Neural progenitor cell (in vitro differentiated cells): Measurements from ENCODE around the gene DNASE1L3.

Experiments used
- EZH2 ChIP-seq: fragments of 200-600 bp; sonication (generic); IDR thresholded peaks from 2 replicates; pipeline ENCODE4 v1.6.1; 2017; ENCODE audit warnings: antibody characterized with exemption, mild to moderate bottlenecking, moderate library complexity
- EZH2phosphoT487 ChIP-seq: fragments of 200-600 bp; sonication (generic); IDR thresholded peaks from 2 replicates; pipeline ENCODE4 v1.6.1; 2017; ENCODE audit warnings: antibody characterized with exemption
- TF ChIP-seq, protein P1 (sequence below): fragments of 200-600 bp; sonication (generic); IDR thresholded peaks from 2 replicates; pipeline ENCODE4 v1.5.1; 2017; ENCODE audit warnings: antibody characterized with exemption, mild to moderate bottlenecking

DNA sequence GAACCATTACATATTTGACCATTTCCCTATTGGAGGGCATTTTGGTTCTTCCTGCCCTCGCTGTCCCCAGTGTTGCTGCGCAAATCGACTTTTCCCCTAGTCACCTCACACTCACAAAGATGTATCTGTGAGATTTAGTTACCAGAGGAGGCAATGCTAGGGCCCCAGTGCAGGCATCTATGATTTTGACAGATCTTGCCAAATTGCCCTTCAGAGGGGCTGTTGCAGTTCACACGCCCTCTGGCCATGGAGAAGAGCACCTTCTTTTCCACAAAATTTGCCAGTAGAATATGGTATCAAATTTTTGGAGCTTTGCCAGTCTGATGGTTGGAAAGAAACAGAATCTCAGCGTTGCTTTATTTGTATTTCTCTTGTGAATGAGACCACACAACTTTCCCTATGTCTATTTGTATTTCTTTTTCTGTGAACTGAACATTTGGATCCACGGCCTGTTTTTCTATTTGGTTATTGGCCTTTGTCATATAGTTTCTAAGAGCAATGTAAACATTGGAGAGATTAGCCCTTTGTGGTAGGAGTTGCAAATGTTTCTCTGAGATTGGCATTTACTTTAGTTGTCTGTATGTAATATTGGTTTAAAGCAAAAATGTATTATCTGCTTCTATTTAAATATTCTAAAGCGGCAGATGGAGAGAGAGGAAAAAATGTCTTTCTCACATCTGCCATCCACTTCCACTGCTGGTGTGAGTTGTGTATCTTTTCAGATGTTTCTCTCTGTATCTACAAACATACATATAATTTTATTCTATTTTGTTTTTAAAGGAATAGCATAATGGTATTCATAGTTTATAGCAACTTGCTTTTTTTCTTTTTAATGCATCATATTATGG is 66.1 kb downstream of the DNASE1L3 start:
- TF ChIP-seq, protein P1, sequence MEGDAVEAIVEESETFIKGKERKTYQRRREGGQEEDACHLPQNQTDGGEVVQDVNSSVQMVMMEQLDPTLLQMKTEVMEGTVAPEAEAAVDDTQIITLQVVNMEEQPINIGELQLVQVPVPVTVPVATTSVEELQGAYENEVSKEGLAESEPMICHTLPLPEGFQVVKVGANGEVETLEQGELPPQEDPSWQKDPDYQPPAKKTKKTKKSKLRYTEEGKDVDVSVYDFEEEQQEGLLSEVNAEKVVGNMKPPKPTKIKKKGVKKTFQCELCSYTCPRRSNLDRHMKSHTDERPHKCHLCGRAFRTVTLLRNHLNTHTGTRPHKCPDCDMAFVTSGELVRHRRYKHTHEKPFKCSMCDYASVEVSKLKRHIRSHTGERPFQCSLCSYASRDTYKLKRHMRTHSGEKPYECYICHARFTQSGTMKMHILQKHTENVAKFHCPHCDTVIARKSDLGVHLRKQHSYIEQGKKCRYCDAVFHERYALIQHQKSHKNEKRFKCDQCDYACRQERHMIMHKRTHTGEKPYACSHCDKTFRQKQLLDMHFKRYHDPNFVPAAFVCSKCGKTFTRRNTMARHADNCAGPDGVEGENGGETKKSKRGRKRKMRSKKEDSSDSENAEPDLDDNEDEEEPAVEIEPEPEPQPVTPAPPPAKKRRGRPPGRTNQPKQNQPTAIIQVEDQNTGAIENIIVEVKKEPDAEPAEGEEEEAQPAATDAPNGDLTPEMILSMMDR: no peak
- TF ChIP-seq EZH2 (no peak), EZH2phosphoT487 (no peak)
